Gastroesophageal sphincter (tissue), 4 donors: ENCODE results near the gene PDGFB. TPM values are rescaled to one million over a fixed set of nuclear protein-coding genes. Genes with fewer than 3 reads are reported as not detected.

ENCODE experiments used
- ATAC-seq: fragments of 150-250 bp; one replicate; pipeline ENCODE4 v1.9.1; 2016; ENCODE audit warnings: mild to moderate bottlenecking, moderate library complexity
- H3K27ac ChIP-seq, 4 donors: fragments of 200-600 bp; sonication (generic) in 3 of 4; 1 replicate in 3 of 4; 2 replicates in 1 of 4; pipeline ENCODE4 v1.5.1; 2016 to 2019
- H3K27me3 ChIP-seq: fragments of 200-600 bp; sonication (generic); one replicate; pipeline ENCODE4 v1.5.1; 2019
- H3K36me3 ChIP-seq, 2 donors: fragments of 200-600 bp; sonication (generic); one replicate each; pipeline ENCODE4 v1.5.1; 2019; ENCODE audit warnings: control low read depth in 1 of 2
- H3K4me1 ChIP-seq, 3 donors: fragments of 200-600 bp; sonication (generic); 1 replicate in 2 of 3; 2 replicates in 1 of 3; pipeline ENCODE4 v1.5.1; 2016 to 2019; ENCODE audit warnings: control low read depth in 2 of 3
- H3K4me3 ChIP-seq, 2 donors: fragments of 200-600 bp; sonication (generic); one replicate each; pipeline ENCODE4 v1.5.1; 2019; ENCODE audit warnings: mild to moderate bottlenecking in 1 of 2, moderate library complexity in 1 of 2
- H3K9me3 ChIP-seq, 3 donors: fragments of 200-600 bp; sonication (generic); one replicate each; pipeline ENCODE4 v1.5.1; 2017 to 2019; ENCODE audit warnings: control low read depth in 2 of 3
- EP300 ChIP-seq: sonication (generic); formaldehyde crosslinking; IDR thresholded peaks from one replicate; pipeline ENCODE4 v1.6.1; 2017; ENCODE audit warnings: antibody characterized with exemption, mild to moderate bottlenecking
- POLR2A ChIP-seq, 2 donors: fragments of 450-650 bp; IDR thresholded peaks; one replicate each; pipeline ENCODE4 v1.6.1; 2017; ENCODE audit warnings: antibody characterized with exemption in 2 of 2, mild to moderate bottlenecking in 2 of 2, moderate library complexity in 1 of 2
- POLR2AphosphoS5 ChIP-seq: sonication (generic); formaldehyde crosslinking; IDR thresholded peaks from one replicate; pipeline ENCODE4 v1.6.1; 2017; ENCODE audit warnings: antibody characterized with exemption
- WGBS, 2 donors: methylation state at CpG; one replicate each; pipeline ENCODE4 v1.1.5; 2018; ENCODE audit warnings: low coverage in 1 of 2; 5-methylcytosine and 5-hydroxymethylcytosine counted together
- total RNA-seq, 4 donors: library from RNA; depleted of rRNA; stranded (reverse); fragments of >200 nt; gene quantifications; one replicate each; pipeline ENCODE4 v1.1.0, GENCODE V29; 2016
- TF ChIP-seq, protein P1 (sequence below), 4 experiments: fragments of 200-600 bp in 2 of 4; fragments of 450-650 bp in 2 of 4; sonication (generic) in 1 of 4; IDR thresholded peaks; one replicate each; pipeline ENCODE4 v1.5.1; 2017 to 2019; ENCODE audit warnings: antibody characterized with exemption in 4 of 4, mild to moderate bottlenecking in 2 of 4, moderate library complexity in 2 of 4

The PDGFB gene
- total RNA-seq, 4 donors from 2014 or later, result 7.1 to 27.9 (median 15.1) TPM

DNA sequence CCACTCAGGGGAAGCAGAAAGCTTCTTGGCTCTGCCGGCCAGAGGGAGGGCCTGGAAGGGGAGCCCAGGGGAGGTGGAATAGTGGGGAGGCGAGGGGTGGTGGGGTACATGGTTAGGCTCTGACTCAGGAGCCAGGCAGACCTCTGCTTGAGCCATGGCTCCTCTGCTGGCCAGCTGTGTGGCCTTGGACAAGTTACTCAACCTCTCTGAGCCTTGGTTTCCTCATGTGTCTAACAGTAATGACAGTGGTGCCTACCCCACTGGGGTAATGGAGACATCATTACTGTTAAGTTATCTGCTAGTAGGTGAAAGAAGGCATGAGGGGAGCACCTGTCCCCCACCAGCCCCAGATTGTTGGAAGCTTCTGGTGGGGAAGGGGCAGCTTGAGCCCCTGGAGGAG lies 12.2 kb upstream of the PDGFB start:
- peaks cover 0 to 44% (median 26%) of the 10 kb centered on the region in 3 donors for H3K4me1 ChIP-seq
- no peak for ATAC-seq
- TF ChIP-seq POLR2A (IDR thresholded peaks at IDR 0.05), result no peak
- TF ChIP-seq EP300, result no peak
- no peak for TF ChIP-seq POLR2AphosphoS5
- TF ChIP-seq, protein P1, sequence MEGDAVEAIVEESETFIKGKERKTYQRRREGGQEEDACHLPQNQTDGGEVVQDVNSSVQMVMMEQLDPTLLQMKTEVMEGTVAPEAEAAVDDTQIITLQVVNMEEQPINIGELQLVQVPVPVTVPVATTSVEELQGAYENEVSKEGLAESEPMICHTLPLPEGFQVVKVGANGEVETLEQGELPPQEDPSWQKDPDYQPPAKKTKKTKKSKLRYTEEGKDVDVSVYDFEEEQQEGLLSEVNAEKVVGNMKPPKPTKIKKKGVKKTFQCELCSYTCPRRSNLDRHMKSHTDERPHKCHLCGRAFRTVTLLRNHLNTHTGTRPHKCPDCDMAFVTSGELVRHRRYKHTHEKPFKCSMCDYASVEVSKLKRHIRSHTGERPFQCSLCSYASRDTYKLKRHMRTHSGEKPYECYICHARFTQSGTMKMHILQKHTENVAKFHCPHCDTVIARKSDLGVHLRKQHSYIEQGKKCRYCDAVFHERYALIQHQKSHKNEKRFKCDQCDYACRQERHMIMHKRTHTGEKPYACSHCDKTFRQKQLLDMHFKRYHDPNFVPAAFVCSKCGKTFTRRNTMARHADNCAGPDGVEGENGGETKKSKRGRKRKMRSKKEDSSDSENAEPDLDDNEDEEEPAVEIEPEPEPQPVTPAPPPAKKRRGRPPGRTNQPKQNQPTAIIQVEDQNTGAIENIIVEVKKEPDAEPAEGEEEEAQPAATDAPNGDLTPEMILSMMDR (IDR thresholded peaks at IDR 0.05), result no peak
- H3K4me3 ChIP-seq, result no peak overlapping the region
- WGBS, 2 donors, result no CpG with 5 or more reads among the region's 2 CpGs
- no peaks in the 10 kb centered on the region for H3K27me3 ChIP-seq
- peaks cover 0 to 15% (median 0%) of the 10 kb centered on the region in 3 donors for H3K9me3 ChIP-seq
- H3K27ac ChIP-seq, result no peak overlapping the region
- no peaks in the 10 kb centered on the region for H3K36me3 ChIP-seq

DNA sequence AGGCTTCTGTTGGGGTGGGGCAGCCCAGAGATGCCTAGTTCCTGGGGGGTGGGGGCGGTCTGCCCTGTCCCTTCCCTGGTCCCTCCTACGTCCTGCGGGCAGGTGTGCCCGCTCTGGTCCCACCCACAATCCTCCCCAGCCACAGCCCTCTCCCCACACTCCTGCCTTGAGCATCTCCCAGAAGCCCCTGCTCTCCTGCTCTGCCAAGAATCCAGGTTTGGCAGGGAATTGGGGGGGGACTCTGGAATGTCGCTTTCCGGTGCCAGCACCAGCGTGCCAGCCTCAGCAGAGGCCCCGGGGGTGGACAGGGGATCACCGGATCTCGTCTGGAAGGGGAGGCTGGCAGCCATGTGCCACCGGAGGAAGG lies 11.4 kb upstream of the PDGFB start:
- no peak for TF ChIP-seq EP300
- TF ChIP-seq POLR2A (IDR thresholded peaks at IDR 0.05), result no peak
- TF ChIP-seq POLR2AphosphoS5, result no peak
- TF ChIP-seq, protein P1 (IDR thresholded peaks at IDR 0.05), result no peak
- H3K27me3 ChIP-seq, result no peaks in the 10 kb centered on the region
- no peak overlapping the region for H3K27ac ChIP-seq
- ATAC-seq, result no peak
- 60 to 85% methylated on average over 1 to 2 of the region's 11 CpGs for WGBS, 2 donors
- H3K9me3 ChIP-seq, result peaks cover 0 to 7% (median 0%) of the 10 kb centered on the region in 3 donors
- H3K4me1 ChIP-seq, result peaks cover 0 to 45% (median 26%) of the 10 kb centered on the region in 3 donors
- no peaks in the 10 kb centered on the region for H3K36me3 ChIP-seq
- no peak overlapping the region for H3K4me3 ChIP-seq

DNA sequence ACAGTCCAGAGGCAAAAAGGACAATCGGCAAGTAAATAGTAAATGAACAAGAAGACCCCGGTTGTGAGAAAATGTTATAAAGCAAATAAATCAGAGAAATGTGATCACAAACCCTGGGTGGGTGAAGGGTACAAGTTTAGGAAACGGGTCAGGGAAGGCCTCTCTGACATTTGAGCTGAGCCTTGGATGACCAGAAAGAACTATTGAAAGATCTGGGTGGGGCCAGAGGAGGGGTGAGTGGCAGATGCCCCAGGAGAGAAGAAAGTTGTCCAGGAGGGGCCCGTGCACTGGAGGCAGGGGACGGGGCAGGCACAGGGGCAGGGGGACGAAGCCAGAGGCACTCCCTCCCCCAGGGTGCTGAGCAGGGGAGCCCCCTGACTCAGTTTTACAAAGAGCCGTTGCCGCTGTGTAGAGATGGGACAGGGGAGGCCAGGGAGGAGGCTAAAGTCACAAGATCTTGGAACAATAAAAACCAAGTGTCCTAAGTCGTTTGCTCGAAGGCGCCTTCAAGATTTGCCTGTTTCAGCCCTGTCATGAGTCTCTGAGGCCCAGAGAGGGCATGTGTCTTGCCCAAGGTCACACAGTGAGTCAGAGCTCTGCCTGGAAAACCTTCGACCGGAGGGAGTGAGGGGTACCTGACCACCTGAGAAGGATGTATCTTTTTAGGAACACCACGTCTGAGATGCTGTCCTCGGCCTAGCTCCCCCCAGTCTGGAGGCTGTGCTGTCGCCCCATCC lies 10.8 kb upstream of the PDGFB start:
- H3K4me1 ChIP-seq, result peaks cover 0 to 45% (median 26%) of the 10 kb centered on the region in 3 donors
- no peaks in the 10 kb centered on the region for H3K27me3 ChIP-seq
- peak overlapping the region in 3 of 4 donors; percentile 30 to 78 (median 60) for H3K27ac ChIP-seq
- no peak for ATAC-seq
- no peak for TF ChIP-seq POLR2AphosphoS5
- TF ChIP-seq EP300, result no peak
- TF ChIP-seq POLR2A (IDR thresholded peaks at IDR 0.05), result no peak
- TF ChIP-seq, protein P1 (IDR thresholded peaks at IDR 0.05), result no peak
- no peak overlapping the region for H3K4me3 ChIP-seq
- H3K9me3 ChIP-seq, result peaks cover 0 to 2% (median 0%) of the 10 kb centered on the region in 3 donors
- H3K36me3 ChIP-seq, result no peaks in the 10 kb centered on the region
- 60 to 89% methylated on average over 6 to 8 of the region's 16 CpGs for WGBS, 2 donors

DNA sequence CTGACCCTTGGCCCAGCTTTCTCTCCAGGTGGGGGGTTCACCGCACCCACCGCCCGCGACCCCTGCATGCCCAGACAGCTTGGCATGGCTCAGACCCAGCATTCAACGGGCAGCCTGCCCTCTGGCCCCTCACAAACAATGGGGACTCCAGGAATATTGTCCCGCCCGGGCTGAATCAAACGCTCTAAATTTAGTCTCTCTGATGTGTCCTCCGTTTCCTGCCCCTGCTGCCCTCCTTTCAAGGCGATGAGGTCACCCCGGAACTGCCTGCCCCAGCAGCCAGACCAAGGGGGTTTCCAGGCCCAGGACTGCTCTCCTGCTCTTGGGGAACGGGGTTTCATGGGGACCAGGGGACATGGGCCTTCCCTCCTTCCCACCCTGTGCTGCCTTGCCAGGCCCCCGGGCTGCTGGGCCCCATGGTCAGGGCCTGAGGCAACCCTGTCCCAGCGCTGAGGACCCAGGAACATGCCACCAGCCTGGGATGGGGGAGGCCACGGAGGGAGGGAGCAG lies 10.1 kb upstream of the PDGFB start:
- H3K27ac ChIP-seq, result peak overlapping the region in 3 of 4 donors; percentile 30 to 78 (median 60)
- no peak overlapping the region for H3K4me3 ChIP-seq
- no peaks in the 10 kb centered on the region for H3K9me3 ChIP-seq
- H3K36me3 ChIP-seq, result no peaks in the 10 kb centered on the region
- H3K27me3 ChIP-seq, result no peaks in the 10 kb centered on the region
- ATAC-seq, result peak; percentile 22
- H3K4me1 ChIP-seq, result peaks cover 0 to 45% (median 26%) of the 10 kb centered on the region in 3 donors
- TF ChIP-seq EP300, result no peak
- TF ChIP-seq, protein P1 (IDR thresholded peaks at IDR 0.05), result no peak
- no peak for TF ChIP-seq POLR2A (IDR thresholded peaks at IDR 0.05)
- no peak for TF ChIP-seq POLR2AphosphoS5
- no CpG with 5 or more reads among the region's 15 CpGs for WGBS, 2 donors

DNA sequence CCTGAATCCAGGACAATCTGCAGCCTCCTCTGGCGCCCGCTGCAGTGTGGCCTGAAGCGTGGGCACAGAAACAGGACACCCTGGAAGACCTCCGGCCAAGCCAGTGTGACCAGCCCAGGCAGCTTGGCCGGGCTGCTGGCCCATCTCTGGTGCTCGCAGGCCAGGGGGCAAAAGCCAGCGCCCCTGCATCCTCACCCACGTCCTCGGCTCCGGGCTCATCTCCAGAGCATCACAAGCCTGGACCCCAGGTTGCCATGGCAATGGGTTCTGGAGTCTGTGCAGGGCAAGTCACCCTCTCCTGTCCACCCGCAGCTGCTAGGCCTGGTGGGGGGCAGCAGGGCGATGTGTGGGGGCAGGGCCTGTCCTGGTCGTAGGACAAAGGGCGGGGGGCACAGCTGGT lies 9.3 kb upstream of the PDGFB start:
- Histone ChIP-seq H3K9me3 (no peaks in the 10 kb centered on the region), H3K27ac (peak overlapping the region in 3 of 4 donors; percentile 30 to 78 (median 60)), H3K4me1 (peaks cover 0 to 45% (median 26%) of the 10 kb centered on the region in 3 donors), H3K4me3 (no peak overlapping the region), H3K36me3 (no peaks in the 10 kb centered on the region), H3K27me3 (peaks cover 4% of the 10 kb centered on the region)
- ATAC-seq, result no peak
- WGBS, 2 donors, result 40 to 100% methylated on average over 1 to 2 of the region's 14 CpGs
- TF ChIP-seq, protein P1 (IDR thresholded peaks at IDR 0.05), result no peak
